Endothelial cell of umbilical vein (primary cell): ENCODE measurements around the gene STX1A. TPM values are rescaled to one million over a fixed set of nuclear protein-coding genes. Genes with fewer than 3 reads are reported as not detected.

Experiments used
- BruUV-seq: library from RNA; stranded (reverse); fragments of 400-500 nt; replicated peaks from 2 replicates; lab custom pipeline; 2021; lab: Mats Ljungman, UMichigan
- CTCF ChIA-PET: fragments of 300-600, 350-600 bp; sonication (Branson Sonifier 250); formaldehyde crosslinking; loops from one replicate; lab custom pipeline; 2021; ENCODE audit warnings: antibody characterized with exemption, inconsistent platforms; lab: Charles Lee
- POLR2A ChIA-PET: fragments of 300-600, 350-600 bp; sonication (Branson Sonifier 250); formaldehyde crosslinking; loops from one replicate; lab custom pipeline; 2021; ENCODE audit warnings: antibody characterized with exemption, inconsistent platforms; lab: Charles Lee
- DNase-seq: peaks from one replicate; pipeline ENCODE4 v3.0.0-alpha.2; 2011; ENCODE audit warnings: low read depth, low spot score
- FAIRE-seq: peaks from 2 replicates; lab custom pipeline; 2011; peaks lifted over from hg19 to GRCh38; lab: Jason Lieb, UNC
- H2AFZ ChIP-seq: 2 replicates; pipeline ENCODE4 v1.6.0; 2012; ENCODE audit warnings: low read depth, low read length, control low read depth, inconsistent platforms
- H3K27ac ChIP-seq: 2 replicates; pipeline ENCODE4 v1.5.1; 2011; ENCODE audit warnings: low read depth, mild to moderate bottlenecking, control low read depth, low read length, moderate library complexity; ENCODE audit not compliant: insufficient read depth
- H3K27me3 ChIP-seq, 2 experiments: 2 replicates each; pipeline versions ENCODE4 v1.6.0 to v1.6.1; 2011; ENCODE audit warnings: low read length in 2 of 2, mixed read lengths in 1 of 2; ENCODE audit not compliant: control insufficient read depth in 2 of 2, insufficient read depth in 2 of 2
- H3K36me3 ChIP-seq, 2 experiments: 2 replicates in 1 of 2; 3 replicates in 1 of 2; pipeline ENCODE4 v1.5.1; 2011; ENCODE audit warnings: low read length in 2 of 2, mild to moderate bottlenecking in 1 of 2, moderate library complexity in 1 of 2; ENCODE audit not compliant: control insufficient read depth in 2 of 2, insufficient read depth in 2 of 2; ENCODE audit errors: extremely low read depth in 1 of 2
- H3K4me1 ChIP-seq: 3 replicates; pipeline ENCODE4 v1.5.1; 2011; ENCODE audit warnings: mild to moderate bottlenecking, low read length; ENCODE audit not compliant: control insufficient read depth, insufficient read depth; ENCODE audit errors: extremely low read depth
- H3K4me2 ChIP-seq: 2 replicates; pipeline ENCODE4 v1.6.1; 2011; ENCODE audit warnings: low read length, control low read depth, mixed read lengths; ENCODE audit not compliant: insufficient read depth
- H3K4me3 ChIP-seq, 3 experiments: fragments of 200-600 bp in 1 of 3; sonication (generic), shearing (Covaris generic) in 1 of 3; replicated peaks in 1 of 3; 2 replicates each; pipeline ENCODE4 v1.5.1; 2011 to 2016; ENCODE audit warnings: control low read depth in 3 of 3, low read length in 3 of 3, mild to moderate bottlenecking in 2 of 3, inconsistent platforms in 1 of 3, low read depth in 1 of 3, moderate library complexity in 1 of 3; ENCODE audit not compliant: insufficient read depth in 1 of 3
- H3K79me2 ChIP-seq: 2 replicates; pipeline ENCODE4 v1.6.0; 2012; ENCODE audit warnings: low read length, inconsistent platforms; ENCODE audit not compliant: control insufficient read depth, insufficient read depth
- H3K9ac ChIP-seq: replicated peaks from 2 replicates; pipeline ENCODE3; 2011; ENCODE audit warnings: low read length, control low read depth; ENCODE audit not compliant: insufficient read depth; ENCODE audit errors: extremely low read depth
- H3K9me1 ChIP-seq: replicated peaks from 3 replicates; pipeline ENCODE4 v1.6.0; 2011; ENCODE audit warnings: mild to moderate bottlenecking, low read length; ENCODE audit not compliant: control insufficient read depth, insufficient read depth; ENCODE audit errors: extremely low read depth
- H3K9me3 ChIP-seq: replicated peaks from 2 replicates; pipeline ENCODE4 v1.5.1; 2012; ENCODE audit warnings: low read length, inconsistent platforms; ENCODE audit not compliant: control insufficient read depth, insufficient read depth
- H4K20me1 ChIP-seq: replicated peaks from 2 replicates; pipeline ENCODE3; 2011; ENCODE audit warnings: mild to moderate bottlenecking, low read length; ENCODE audit not compliant: control insufficient read depth, insufficient read depth; ENCODE audit errors: extremely low read depth
- EZH2 ChIP-seq: IDR thresholded peaks from 2 replicates; pipeline ENCODE4 v1.6.1; 2012; ENCODE audit warnings: borderline replicate concordance, low read depth, mild to moderate bottlenecking, moderate library complexity, low read length, inconsistent platforms; ENCODE audit not compliant: severe bottlenecking
- FOS ChIP-seq: IDR thresholded peaks from 2 replicates; pipeline ENCODE4 v1.6.1; 2011; ENCODE audit warnings: mild to moderate bottlenecking, low read length, moderate library complexity, borderline replicate concordance; ENCODE audit not compliant: insufficient read depth
- GATA2 ChIP-seq: IDR thresholded peaks from 2 replicates; pipeline ENCODE4 v1.7.0; 2011; ENCODE audit warnings: low read depth, mild to moderate bottlenecking, moderate library complexity, mixed read lengths, low read length; ENCODE audit not compliant: insufficient read length, insufficient read depth
- JUN ChIP-seq: IDR thresholded peaks from 2 replicates; pipeline ENCODE4 v1.6.1; 2011; ENCODE audit warnings: borderline replicate concordance, low read depth; ENCODE audit not compliant: insufficient read length, insufficient read depth
- MYC ChIP-seq: IDR thresholded peaks from one replicate; pipeline ENCODE4 v1.6.1; 2011; ENCODE audit warnings: mild to moderate bottlenecking, low read depth, low read length
- POLR2A ChIP-seq: IDR thresholded peaks from 2 replicates; pipeline ENCODE4 v1.6.1; 2012; ENCODE audit warnings: low read depth, mild to moderate bottlenecking, control low read depth, low read length
- POLR2AphosphoS5 ChIP-seq: IDR thresholded peaks from 2 replicates; pipeline ENCODE4 v1.6.1; 2012; ENCODE audit warnings: low read depth, mild to moderate bottlenecking, control low read depth, low read length, moderate library complexity; ENCODE audit not compliant: insufficient read depth
- dilution Hi-C: fragments of 300-500 bp; cut with MboI; formaldehyde crosslinking; loops from one replicate; pipeline ENCODE4 v1.15.0; 2019; ENCODE audit warnings: low sequenced_read_pairs; ENCODE audit not compliant: extremely low pct_ligation_motif_present
- intact Hi-C: fragments of 100-400 bp; cut with micrococcal nuclease; formaldehyde crosslinking; loops from one replicate; pipeline ENCODE4 v1.10.0; 2022
- polyA plus RNA-seq, 4 experiments: library from polyadenylated mRNA; depleted of rRNA in 3 of 4; stranded (reverse) in 3 of 4; unstranded in 1 of 4; fragments of >200 nt; gene quantifications; 2 replicates each; pipeline versions ENCODE4 v1.2.1 to v1.2.3, GENCODE V29; 2011 to 2012; ENCODE audit warnings: missing spikeins in 1 of 4
- total RNA-seq: library from RNA; stranded (reverse); gene quantifications from 2 replicates; pipeline ENCODE4 v1.2.3, GENCODE V29; 2021
- TF ChIP-seq, protein P1 (sequence below), 2 donors: IDR thresholded peaks; 1 replicate in 1 of 2; 2 replicates in 1 of 2; pipeline ENCODE4 v1.5.1; 2011; ENCODE audit warnings: low read length in 2 of 2, mild to moderate bottlenecking in 2 of 2, moderate library complexity in 2 of 2, control low read depth in 1 of 2, inconsistent platforms in 1 of 2, low read depth in 1 of 2; ENCODE audit not compliant: insufficient read depth in 1 of 2; ENCODE audit errors: extremely low read depth in 1 of 2
- TF ChIP-seq, protein P2 (sequence below): IDR thresholded peaks from 2 replicates; pipeline ENCODE4 v1.6.1; 2011; ENCODE audit not compliant: insufficient read depth, insufficient read length

STX1A gene
- total and polyA plus RNA-seq, 2 donors (not counting 3 experiments of a cell fraction or from before 2014, with no cell fraction given) = 13.1 to 20.8 TPM

GRCh38 chr7:73758581-73759138 is 39.2 kb upstream of the STX1A start:
- TF ChIP-seq POLR2A = no peak
- TF ChIP-seq MYC = no peak
- TF ChIP-seq POLR2AphosphoS5 = no peak
- TF ChIP-seq, protein P1, sequence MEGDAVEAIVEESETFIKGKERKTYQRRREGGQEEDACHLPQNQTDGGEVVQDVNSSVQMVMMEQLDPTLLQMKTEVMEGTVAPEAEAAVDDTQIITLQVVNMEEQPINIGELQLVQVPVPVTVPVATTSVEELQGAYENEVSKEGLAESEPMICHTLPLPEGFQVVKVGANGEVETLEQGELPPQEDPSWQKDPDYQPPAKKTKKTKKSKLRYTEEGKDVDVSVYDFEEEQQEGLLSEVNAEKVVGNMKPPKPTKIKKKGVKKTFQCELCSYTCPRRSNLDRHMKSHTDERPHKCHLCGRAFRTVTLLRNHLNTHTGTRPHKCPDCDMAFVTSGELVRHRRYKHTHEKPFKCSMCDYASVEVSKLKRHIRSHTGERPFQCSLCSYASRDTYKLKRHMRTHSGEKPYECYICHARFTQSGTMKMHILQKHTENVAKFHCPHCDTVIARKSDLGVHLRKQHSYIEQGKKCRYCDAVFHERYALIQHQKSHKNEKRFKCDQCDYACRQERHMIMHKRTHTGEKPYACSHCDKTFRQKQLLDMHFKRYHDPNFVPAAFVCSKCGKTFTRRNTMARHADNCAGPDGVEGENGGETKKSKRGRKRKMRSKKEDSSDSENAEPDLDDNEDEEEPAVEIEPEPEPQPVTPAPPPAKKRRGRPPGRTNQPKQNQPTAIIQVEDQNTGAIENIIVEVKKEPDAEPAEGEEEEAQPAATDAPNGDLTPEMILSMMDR (IDR thresholded peaks at IDR 0.05; ENCODE audit: extremely low read depth in 1 of 2, insufficient read depth in 1 of 2, low read depth in 1 of 2, low read length in 2 of 2) = no peak
- no peak for TF ChIP-seq GATA2
- TF ChIP-seq, protein P2, sequence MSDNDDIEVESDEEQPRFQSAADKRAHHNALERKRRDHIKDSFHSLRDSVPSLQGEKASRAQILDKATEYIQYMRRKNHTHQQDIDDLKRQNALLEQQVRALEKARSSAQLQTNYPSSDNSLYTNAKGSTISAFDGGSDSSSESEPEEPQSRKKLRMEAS = no peak
- TF ChIP-seq JUN = no peak
- no peak for TF ChIP-seq FOS
- no peak for TF ChIP-seq EZH2
- no peak for DNase-seq
- H3K79me2 ChIP-seq = no peaks in the 10 kb centered on the region
- H3K9me3 ChIP-seq = no peaks in the 10 kb centered on the region
- FAIRE-seq = no peak
- H3K27me3 ChIP-seq = no peaks in the 10 kb centered on the region
- ChIA-PET CTCF (interaction anchor here (0.6 kb wide), 2 partner anchors 69 to 92 kb away, joined by 3 read pairs; no protein-coding TSS in a partner anchor), POLR2A (no interaction called here)
- intact Hi-C loops (no loop called here), dilution Hi-C loops (no loop called here)
- H3K27ac ChIP-seq = no peak overlapping the region
- H4K20me1 ChIP-seq = no peaks in the 10 kb centered on the region
- H3K9ac ChIP-seq = no peak overlapping the region
- H2AFZ ChIP-seq = no peak overlapping the region
- no peak overlapping the region for H3K4me2 ChIP-seq
- H3K9me1 ChIP-seq = no peaks in the 10 kb centered on the region
- H3K36me3 ChIP-seq = no peaks in the 10 kb centered on the region
- no peak overlapping the region for H3K4me3 ChIP-seq
- no TSS peak for BruUV-seq
- no peaks in the 10 kb centered on the region for H3K4me1 ChIP-seq
